GM19468 (cell line): ENCODE data around the gene DDN.

Experiments used
- ATAC-seq: cut with Tn5 transposase; IDR thresholded peaks from one replicate; pipeline ENCODE4 v1.9.1; 2021; ENCODE audit warnings: mild to moderate bottlenecking, moderate library complexity, moderate number of reproducible peaks; ENCODE audit not compliant: unreplicated experiment; ENCODE audit errors: extremely low read depth

The DDN gene

DNA sequence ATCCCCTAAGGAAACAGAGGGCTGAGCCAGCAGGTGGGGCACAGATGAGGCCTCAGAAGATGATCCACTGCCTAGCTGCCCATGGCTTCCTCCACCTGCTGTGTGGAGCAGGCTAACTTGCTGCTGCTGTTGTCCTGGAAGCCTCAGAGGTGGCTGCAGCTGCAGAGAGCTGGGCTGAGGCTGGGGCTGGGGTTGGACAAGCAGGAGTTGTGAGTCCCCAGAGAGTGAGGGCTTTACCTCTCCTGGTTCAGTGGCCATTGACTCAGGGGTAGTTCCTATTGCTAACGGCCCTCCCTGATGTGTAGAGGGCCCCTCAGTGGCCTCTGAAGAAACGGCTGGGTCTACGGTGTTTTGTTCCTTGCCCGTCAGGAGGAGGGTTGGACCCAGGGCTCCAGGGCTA is 33.1 kb upstream of the DDN start:
- no peak for ATAC-seq

DNA sequence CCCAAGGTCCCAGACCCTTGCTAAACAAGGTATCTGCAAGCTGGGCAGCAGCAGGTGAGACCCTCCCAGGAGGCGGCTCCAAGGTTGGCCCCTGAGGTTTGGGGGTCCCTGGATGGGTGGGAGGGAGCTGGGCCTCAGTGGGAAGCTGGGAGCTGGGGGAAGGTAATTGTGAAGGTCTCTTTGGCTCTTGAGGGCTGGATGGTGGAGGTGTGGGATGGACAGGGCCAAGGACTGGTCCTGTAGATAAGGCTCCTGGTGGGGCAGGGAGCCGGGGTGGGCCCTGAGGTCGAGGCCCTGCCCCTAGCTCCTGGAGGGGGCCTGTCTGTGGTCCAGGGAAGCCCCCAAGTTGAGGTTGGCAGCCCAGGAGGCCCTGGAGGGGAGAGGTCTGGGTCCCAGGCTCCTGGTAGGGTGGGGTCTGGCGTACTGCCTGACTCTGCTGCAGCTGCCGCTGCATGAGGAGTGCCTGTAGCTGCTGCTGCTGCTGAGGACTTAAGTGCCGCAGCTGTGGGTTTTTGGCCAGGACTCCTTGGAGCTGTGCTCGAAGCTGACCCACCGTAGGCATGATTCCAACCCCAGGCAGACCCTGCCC is 32.5 kb upstream of the DDN start:
- no peak for ATAC-seq

DNA sequence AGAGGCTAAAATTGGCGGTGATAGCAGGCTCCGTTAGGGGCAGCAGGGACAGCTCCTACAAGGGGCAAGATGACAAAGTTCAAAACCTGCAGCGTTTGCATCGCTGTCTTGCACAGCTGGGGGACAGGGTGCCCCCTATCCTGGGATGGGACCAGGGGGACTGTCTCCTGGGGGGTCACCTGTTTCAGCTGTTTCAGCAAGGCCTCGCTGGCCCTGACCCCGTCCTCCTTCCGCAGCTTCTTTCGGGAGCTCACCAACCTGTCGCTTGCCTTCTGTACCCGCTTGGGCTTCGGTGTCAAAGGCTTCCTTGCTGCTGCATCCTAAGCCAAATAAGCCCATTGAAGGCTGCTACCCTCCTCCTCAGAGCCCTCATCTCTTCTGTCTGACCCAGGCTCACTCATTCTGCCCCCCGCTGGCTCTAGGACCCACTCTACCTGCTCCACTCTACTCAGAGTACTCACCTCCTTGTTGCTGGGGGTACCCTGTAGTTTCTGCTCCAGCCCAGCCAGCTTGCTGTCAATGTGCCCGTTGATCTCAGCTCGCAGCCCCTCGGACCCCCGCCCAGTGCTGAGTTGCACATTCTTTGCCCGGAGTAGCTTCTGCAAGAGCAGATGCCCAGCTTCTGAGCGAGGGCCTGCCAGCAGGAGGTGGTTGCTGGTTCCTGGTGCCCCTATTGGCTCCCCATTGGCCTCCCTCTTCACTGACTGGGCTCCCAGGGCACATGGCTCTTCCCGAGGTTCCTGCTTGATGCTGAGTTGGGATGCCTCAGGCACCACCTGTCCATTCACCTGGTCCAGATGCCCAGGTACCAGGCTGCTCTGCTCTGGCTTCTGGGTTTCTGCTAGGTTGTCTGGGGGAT is 31.8 kb upstream of the DDN start:
- no peak for ATAC-seq

DNA sequence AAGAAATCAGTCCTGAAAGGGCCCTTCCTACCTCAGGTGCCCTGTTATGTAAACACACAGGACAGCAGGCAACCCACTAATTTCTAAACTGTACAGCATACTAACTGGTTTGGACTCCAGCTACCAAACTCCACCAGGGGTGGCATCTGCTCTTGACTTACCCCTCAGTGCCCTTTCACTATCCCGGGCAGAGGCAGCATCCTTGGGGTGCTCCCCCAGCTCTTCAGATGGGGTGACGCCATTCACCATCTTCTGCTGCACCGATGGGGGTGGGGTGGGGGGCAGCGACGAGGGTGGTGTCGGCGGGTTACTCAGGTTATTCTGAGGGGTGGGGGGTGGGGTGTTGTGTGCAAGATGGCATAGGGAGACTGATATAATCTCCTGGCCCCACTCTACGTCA is 30.9 kb upstream of the DDN start:
- no peak for ATAC-seq

DNA sequence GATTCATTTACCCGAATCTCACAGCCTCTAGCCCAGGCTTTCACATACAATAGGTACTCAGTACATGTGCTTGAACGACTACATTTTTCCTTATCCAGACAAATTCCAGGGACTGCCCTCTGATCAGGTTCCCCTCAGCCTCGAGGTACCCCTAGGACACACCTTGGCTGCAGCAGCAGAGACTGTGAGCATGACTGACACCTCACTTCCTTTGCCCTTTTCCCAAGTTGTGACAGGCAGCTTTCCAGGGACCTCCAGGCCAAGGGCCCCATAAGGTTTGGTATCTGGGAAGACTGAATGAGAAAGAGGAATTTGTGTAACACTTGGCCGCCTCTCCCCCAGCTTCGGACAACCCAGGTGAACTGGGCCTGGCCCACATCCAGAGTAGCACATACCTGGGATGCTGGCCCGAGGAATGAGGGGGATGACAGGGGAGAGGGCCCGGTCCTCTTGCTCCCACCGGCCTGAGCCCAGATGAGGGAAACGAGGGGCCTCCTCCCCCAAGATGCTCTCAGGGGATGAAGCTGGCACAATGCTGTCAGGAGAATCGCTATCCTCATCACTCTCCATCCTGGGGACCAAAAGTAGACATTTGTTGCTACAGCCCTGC is 29.6 kb upstream of the DDN start:
- ATAC-seq: no peak

DNA sequence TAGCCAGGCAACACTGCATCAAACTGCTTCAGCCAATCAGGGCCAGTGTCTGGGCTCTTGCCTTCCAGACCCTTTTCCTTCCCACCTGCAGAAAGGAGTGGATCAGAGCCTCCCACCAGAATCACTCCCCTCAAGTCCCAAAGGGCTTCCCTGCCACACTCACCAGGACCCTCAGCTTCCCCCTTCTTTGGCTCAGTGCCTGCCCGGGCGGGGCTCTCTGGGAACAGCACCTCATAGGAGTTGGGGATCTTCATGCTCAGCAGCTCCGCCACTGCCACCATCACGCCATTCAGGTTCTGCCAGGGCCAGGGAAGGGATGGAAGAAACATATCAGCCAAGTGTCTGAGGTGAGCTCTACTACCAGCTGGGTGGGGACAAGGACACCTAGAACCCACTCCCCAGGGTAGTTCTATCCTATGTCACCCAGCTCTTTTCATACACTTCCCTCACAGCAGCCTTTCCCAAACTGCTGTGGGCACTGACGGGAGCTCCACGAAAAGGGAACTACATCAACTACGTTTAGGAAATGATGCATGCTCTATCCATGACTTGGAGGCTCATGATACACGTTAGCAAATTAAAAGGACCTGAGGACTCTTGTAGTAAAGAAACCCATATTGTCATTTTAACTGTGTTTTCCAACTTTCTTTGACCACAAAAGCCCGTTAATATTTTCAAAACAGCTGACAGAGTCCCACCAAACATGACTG is 28.8 kb upstream of the DDN start:
- ATAC-seq: no peak

DNA sequence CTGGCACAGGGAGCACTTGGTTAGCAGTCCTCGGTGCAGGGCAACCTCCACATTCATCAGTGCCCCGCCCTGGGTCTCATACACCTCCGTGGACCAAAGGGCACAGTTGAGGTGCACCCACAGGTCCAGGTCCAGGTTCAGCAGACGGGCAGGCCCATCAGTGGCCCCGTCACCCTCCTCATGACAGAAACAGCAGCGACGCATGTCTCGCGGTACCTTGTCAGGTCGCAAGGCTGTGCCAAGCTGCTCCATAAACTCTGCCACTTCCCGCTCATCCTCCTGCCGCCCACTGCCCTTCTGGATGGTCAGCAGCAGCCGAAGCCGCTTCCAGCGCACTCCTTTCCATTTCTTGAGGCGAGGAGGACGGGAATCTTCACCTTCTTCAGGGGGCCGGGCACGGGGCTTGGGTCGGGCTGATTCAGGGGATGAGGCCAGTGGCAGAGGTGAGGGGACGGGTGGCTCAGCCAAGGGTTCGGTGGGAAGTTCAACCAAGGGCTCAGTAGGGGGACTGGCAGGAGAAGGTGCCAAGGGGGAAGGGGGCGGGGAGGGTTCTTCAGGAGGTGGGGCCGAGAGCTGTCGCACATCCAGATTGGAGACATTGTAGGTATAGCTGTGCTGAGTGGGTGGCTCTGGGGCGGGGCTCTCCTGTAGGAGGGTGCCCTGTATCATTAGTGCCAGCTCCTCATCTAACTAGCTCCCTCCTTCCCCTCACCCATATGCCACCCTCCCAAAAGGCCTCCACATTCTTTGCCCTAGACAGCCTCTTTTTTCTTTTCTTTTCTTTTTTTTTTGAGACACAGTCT is 27.7 kb upstream of the DDN start:
- ATAC-seq: no peak

DNA sequence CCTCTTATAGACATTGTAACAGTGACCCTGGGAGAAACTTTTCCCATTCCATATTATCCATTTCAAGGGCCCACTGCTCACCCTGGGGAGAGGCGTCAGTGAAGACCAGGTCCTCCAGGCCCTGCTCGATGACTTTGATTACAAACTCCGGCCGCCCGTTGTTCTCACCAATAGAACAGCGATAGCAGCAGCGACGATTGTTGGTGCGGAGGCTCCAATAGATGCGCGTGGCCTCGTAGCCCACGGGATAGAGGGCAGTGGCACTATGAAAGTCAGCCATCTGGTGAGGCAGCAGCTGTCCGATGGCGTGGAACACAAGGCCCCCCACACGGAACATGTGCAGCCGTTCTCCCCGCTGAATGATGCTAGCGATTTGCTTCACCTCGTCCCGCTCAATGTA is 26.9 kb upstream of the DDN start:
- no peak for ATAC-seq

DNA sequence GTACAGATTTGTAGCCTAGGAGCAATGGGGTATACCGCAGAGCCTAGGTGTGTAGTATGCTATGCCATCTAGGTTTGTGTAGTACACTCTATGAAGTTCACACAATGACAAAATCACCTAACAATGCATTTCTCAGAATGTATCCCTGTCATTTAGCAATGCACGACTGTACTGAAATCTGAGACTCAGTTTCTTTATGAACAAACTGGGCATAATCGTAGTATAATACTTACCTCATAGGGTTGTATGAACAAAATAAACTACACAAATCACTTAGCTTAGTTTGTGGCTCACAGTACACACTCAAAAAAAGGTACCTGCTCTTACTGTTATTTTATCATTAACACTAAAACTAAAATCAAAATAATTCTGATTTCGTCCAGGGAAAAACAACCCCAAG is 26.3 kb upstream of the DDN start:
- no peak for ATAC-seq

DNA sequence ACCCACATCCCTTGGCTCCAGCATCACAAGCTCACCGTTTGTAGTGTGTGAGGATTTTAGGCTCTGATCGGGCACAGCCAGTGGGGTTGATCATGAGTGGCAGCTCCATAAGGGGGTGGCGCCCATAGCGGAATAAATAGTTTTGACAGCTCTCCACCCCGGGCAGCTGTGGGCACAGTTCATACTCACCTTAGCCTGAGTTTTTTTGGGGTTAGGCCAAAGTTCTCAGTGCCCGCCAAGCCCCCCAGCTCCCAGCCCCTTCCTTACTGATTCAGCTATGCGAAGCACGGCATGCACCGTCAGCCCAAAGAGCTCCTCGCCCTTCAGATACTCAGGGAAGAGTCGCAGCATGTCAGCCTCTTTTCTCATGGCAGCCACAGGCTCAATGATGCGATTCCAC is 25.4 kb upstream of the DDN start:
- no peak for ATAC-seq

DNA sequence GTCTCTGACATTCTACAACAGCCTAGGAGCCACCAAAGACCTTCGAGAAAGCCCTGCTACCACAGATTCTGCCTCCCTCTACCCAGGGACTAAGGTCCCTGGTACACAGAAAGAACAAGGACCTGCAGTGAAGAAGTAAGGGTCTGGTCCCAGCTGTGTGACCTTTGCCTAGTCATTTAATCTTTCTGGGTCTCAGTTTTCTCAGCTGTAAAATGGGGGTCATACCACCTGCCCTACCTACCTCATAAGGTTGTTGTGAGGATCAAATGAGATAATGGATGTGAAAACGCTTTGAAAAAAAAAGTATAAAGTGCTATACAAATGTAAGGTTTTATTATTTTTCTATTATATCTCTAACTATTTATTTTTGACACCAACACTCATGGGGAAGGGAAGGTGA is 24.6 kb upstream of the DDN start:
- no peak for ATAC-seq

DNA sequence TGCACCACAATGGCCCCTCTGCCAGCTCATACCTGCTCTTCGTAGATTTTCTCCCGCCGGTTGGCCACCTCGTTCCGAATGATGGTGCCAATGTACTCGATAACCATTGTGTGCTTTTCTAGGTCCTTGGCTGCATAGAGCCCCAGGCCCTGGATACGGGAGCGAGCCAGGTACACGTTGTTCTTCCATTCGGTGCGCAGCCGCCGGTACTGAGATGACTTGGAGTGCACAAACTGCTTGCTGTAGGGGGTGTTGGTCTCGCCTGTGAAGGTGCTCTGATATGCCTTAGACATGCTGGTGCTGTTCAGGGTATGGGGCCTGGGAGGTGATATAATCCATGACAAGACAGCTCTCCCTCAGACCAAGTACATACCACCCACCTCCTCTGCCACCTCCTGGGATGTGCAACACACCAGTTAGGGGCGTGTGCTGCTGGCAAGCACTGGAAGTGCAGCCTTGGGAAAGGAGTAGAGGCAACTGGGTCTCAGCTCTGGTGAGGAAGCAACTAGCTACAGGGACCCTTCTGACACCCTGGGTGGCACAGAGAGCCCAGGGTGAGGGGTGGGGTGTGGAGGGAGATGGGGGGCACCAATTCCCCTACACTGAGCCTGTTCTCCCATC is 23.5 kb upstream of the DDN start:
- no peak for ATAC-seq

DNA sequence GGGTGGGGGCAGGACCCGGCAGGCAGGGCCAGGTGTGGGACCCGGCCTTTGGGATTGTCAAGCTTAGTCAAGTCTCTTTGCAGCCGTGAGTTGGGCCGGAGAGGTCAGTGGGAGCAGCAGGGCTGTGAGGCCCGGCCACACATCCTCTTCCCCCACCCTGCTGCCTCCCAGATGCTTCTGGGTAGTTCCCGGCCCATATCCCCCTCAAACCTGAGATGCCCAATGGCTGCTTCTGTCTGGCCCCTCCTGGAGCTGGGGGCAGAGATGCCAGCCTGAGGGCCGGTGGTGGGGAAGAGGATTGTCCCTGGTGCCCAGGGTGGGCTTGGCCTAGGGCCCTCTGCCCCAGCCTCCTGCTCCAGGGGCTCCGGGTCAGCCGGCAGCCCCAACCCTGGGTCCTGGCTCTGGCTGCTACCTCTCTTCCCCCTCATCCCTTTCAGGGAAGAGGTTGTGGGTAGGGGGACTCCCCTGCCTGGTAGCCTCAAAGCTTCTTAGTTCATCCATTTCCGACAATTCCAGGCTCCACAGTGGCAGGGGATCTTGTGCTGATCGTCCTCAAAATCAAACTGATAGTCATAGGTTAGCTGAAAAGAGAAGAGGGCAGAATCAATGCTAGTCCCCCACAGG is 22.2 kb upstream of the DDN start:
- ATAC-seq: no peak

DNA sequence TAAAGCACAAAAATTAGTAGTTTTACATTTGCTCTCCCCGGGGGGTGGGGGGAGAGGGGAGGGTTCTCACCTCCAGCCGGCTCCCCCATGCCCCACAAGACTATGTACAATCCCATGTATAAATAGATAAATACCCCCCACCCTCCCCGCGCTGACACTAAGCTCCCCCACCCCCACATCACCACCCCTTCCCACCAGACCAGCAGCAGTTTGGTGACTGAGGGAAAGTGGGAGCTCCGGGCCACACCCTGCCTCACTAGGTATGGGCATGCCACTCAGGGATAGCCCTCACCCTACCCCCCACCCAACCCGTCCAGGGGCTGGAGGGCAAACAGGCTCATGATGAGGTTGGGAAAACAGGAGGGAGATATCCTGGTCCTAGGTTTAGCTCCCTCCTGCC is 21.3 kb upstream of the DDN start:
- no peak for ATAC-seq

DNA sequence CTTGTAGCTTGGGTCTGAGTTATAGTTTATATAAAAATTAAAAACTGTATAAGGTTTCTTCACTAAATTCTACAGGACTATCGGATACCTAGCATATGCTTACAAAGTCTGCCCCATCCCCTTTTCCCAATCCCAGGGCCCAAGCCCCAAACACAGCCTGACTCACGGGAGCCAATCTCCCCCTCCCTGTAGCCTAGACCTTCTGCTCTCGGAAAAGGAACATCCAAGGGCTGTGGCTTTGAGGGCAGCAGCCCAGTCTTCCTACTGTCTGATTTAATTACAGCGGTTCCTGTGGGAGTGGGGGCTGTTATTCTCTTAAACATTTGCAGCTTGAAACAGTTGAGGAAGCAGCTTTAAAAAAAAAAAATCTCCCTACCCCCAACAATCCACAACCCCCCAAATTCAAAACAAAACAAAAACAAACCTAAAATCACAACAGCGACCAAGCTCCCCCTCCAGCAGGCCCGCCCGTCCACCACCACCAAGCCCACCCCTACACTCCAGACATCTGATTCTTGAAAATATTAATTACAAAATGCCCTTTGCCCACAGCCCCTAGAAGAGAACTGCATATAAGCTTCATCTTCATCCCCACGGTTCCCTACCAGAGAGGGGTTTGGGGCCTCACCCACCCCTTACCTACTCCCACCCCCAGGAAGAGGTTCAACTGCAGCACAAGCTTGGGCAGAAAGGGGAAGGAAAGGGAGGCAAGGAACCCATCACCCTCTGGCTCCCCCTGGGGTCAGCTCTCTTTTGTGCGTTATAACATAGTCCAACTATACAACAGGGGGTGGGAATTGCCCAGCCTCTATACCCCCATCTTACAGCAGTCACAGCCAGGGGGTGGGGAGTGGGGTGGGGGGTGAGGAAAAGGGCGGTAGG is 20.5 kb upstream of the DDN start:
- ATAC-seq: no peak

DNA sequence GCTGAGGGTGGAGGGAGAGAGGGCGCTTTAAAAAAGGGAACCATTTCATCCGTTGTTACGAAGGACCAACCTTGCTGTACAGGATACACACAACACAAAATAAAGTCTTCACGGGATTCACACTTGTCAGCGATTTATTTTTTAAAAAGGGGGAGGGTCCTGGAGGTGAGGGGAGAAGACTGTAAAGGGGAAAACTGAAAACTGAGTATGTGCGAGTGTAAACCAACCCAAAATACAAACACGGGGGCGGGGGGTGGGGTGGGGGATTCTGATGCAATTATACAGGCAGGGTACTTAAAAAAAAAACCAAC is 19.9 kb upstream of the DDN start:
- ATAC-seq: no peak

DNA sequence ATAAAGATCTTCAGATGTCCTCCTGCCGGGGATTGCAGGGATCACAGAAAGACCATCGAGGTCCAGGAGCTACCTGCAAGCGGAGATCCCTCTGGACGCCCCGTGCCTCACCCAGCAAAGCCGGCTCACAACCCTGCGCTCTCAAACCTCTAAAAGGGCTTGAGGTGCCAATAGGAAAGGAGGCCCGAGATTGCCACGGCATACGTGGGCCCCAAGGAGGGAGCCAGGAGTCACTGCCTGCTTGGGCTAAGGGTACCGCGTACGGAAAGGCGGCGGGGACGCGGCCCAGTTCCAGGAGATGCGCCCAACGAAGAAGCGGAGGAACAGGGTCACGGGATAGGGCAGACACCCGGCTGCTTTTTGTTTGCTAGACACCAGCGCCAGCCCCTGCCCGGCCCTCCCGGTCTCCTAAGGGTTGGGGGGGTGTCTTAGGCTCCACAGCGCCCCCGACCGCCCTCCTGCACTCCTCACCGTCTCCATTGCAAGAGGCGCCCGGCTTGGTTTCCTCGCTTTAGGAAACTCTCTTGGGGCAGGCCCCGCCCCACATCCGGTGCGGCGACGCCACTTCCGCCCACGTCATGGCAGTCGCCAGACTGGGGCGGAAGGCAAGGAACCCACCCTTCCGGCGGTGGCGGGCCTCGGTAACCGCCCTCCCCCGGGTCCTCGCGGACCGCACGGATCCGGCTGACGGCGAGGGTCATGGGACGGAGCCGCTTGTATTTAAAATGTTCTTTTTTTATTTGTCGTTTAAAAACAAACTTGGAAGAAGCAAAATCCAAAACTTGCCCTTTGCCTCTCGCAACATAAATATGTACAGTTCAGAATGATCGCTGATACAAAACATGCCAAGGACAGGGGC is 19.3 kb upstream of the DDN start, which contains the start of gene PRKAG1:
TSS of gene PRKAG1 (minus strand) at position 516 of the 859 bp plus-strand sequence. CDS start at position 480, 36 bp downstream.
- peak; percentile 73 for ATAC-seq

DNA sequence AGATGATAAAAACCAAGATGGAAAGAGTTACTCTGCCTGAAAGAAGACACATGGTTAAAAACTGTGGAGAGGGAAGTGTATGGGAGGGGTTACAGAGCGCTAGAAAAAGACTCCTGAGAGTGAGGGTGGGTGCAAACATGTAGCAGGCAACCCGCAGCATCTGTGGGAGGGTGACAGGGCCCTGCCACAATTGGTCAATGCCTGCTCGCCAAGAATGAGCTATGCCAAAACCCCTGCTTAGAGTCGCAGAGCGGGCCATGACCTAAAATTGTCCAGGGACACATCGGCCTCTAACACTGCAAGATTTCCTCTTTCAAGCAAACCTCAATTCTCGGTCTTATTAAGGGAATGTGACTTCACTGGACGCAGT is 18.7 kb upstream of the DDN start:
- no peak for ATAC-seq
